Chondrocyte (in vitro differentiated cells): Measurements from ENCODE around the gene TRAPPC2L. TPM values are rescaled to one million over a fixed set of nuclear protein-coding genes. Genes with fewer than 3 reads are reported as not detected.

Experiments
- DNase-seq: peaks from one replicate; pipeline ENCODE4 v3.0.0; 2021; ENCODE audit warnings: mixed read lengths, low spot score
- H3K27ac Mint-ChIP-seq: one replicate; pipeline ENCODE4 v1.8.0; 2021; ENCODE audit warnings: mild to moderate bottlenecking, moderate library complexity, mixed read lengths; ENCODE audit not compliant: unreplicated experiment
- H3K27me3 Mint-ChIP-seq: 2 replicates; pipeline ENCODE4 v1.8.0; 2021; ENCODE audit warnings: low read depth, mixed read lengths
- H3K36me3 Mint-ChIP-seq: 2 replicates; pipeline ENCODE4 v1.8.0; 2021; ENCODE audit warnings: low read depth, mixed read lengths
- H3K4me1 Mint-ChIP-seq: 2 replicates; pipeline ENCODE4 v1.8.0; 2021; ENCODE audit warnings: low read depth, mild to moderate bottlenecking, mixed read lengths
- H3K4me3 Mint-ChIP-seq: one replicate; pipeline ENCODE4 v1.8.0; 2021; ENCODE audit warnings: mild to moderate bottlenecking, moderate library complexity, mixed read lengths; ENCODE audit not compliant: unreplicated experiment
- H3K9me3 Mint-ChIP-seq: 2 replicates; pipeline ENCODE4 v1.8.0; 2021; ENCODE audit warnings: low read depth, mixed read lengths
- total RNA-seq: library from RNA; stranded (reverse); gene quantifications from 3 replicates; pipeline ENCODE4 v1.2.1, GENCODE V29; 2021
- TF ChIP-seq, protein P1 (sequence below): fragments of 200-600 bp; sonication (generic); IDR thresholded peaks from 2 replicates; pipeline ENCODE4 v1.5.0; 2021; ENCODE audit warnings: antibody characterized with exemption, mild to moderate bottlenecking, moderate library complexity

Gene TRAPPC2L
- total RNA-seq, 1 donor from 2014 or later = 52.5 TPM

GRCh38 chr16:88866151-88866920, 9.4 kb downstream of the TRAPPC2L start, which contains the start of gene PABPN1L:
Gene PABPN1L (minus strand): TSS chr16:88866660. CDS start chr16:88866606, 54 bp downstream.
- no peak for DNase-seq
- TF ChIP-seq, protein P1, sequence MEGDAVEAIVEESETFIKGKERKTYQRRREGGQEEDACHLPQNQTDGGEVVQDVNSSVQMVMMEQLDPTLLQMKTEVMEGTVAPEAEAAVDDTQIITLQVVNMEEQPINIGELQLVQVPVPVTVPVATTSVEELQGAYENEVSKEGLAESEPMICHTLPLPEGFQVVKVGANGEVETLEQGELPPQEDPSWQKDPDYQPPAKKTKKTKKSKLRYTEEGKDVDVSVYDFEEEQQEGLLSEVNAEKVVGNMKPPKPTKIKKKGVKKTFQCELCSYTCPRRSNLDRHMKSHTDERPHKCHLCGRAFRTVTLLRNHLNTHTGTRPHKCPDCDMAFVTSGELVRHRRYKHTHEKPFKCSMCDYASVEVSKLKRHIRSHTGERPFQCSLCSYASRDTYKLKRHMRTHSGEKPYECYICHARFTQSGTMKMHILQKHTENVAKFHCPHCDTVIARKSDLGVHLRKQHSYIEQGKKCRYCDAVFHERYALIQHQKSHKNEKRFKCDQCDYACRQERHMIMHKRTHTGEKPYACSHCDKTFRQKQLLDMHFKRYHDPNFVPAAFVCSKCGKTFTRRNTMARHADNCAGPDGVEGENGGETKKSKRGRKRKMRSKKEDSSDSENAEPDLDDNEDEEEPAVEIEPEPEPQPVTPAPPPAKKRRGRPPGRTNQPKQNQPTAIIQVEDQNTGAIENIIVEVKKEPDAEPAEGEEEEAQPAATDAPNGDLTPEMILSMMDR = no peak
- Mint-ChIP-seq H3K27me3 (peaks cover 16% of the 10 kb centered on the region), H3K4me3 (no peak within 1 kb of the TSS), H3K4me1 (no peaks in the 10 kb centered on the region), H3K27ac (no peak within 1 kb of the TSS), H3K36me3 (no peaks in the 10 kb centered on the region), H3K9me3 (no peaks in the 10 kb centered on the region)

GRCh38 chr16:88867581-88868246, 10.8 kb downstream of the TRAPPC2L start:
- H3K36me3 Mint-ChIP-seq = no peaks in the 10 kb centered on the region

GRCh38 chr16:88868974-88869672, 12.2 kb downstream of the TRAPPC2L start:
- no peak overlapping the region for H3K4me3 Mint-ChIP-seq
- DNase-seq = no peak
- no peaks in the 10 kb centered on the region for H3K9me3 Mint-ChIP-seq
- H3K27me3 Mint-ChIP-seq = peaks cover 18% of the 10 kb centered on the region
- H3K4me1 Mint-ChIP-seq = no peaks in the 10 kb centered on the region
- TF ChIP-seq, protein P1 = no peak
- no peaks in the 10 kb centered on the region for H3K36me3 Mint-ChIP-seq
- H3K27ac Mint-ChIP-seq = no peak overlapping the region

More at GRCh38 chr16:88867581-88868246, 10.8 kb downstream of the TRAPPC2L start:
- Mint-ChIP-seq H3K27me3 (peaks cover 18% of the 10 kb centered on the region), H3K4me3 (no peak overlapping the region), H3K9me3 (no peaks in the 10 kb centered on the region), H3K4me1 (no peaks in the 10 kb centered on the region), H3K27ac (no peak overlapping the region)
- TF ChIP-seq, protein P1 = no peak
- DNase-seq = no peak

DNA sequence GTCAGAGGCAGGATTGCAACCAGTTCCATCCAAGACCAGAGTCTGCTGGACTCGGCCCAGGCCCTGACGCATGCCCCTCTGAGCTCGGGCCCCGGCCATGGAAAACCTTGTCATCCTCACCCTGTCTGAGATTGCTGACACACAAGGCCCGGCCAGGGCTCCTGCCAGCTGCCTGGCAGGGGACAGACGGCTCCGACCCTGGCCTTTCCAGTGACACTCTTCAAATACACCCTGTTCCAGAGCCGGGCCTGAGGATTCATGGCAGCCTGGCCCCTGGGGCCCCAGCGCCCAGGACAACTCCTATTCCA, 12.7 kb downstream of the TRAPPC2L start:
- TF ChIP-seq, protein P1 = no peak
- Mint-ChIP-seq H3K4me1 (no peaks in the 10 kb centered on the region), H3K27me3 (peaks cover 18% of the 10 kb centered on the region), H3K36me3 (no peaks in the 10 kb centered on the region), H3K9me3 (no peaks in the 10 kb centered on the region), H3K4me3 (no peak overlapping the region), H3K27ac (no peak overlapping the region)
- DNase-seq = no peak
